ENCODE results near the gene H2BK1. TPM values are rescaled to one million over a fixed set of nuclear protein-coding genes. Genes with fewer than 3 reads are reported as not detected.

The H2BK1 gene
- total and polyA plus RNA-seq, 4 donors = 0.52 TPM; not detected in 3

DNA sequence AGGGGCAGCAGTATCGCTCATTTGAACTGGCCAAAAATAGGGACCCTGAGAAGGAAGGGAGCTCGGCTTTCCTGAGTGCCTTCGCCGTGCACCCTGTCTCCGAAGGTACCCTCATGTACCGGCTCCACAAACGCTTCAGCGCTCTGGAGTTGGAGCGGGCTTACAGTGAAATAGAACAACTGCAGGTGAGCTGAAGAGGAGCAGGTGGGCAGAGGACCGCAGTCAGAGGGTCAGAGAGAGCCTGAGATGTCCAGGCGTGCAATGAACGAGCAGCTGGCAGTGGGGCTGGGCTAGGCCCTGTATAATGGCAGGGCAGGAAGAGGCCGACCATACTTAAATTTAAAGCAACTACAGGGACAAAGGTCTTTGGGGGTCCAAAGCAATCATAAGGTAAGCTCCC, 26.1 kb upstream of the H2BK1 start:
- H3K36me3 ChIP-seq (ENCODE audit: control insufficient read depth in 4 of 4, insufficient read depth in 4 of 4, low read length in 4 of 4) = peaks cover 5 to 58% (median 12%) of the 10 kb centered on the region in 4 donors
- H3K27me3 ChIP-seq (ENCODE audit: control insufficient read depth in 3 of 3, insufficient read depth in 3 of 3, low read length in 2 of 3) = no peaks in the 10 kb centered on the region
- H3K27ac ChIP-seq (ENCODE audit: low read depth in 1 of 2, low read length in 1 of 2) = no peak overlapping the region
- H3K4me3 ChIP-seq = no peak overlapping the region
- WGBS, 2 donors = 93 to 95% methylated on average over 13 of the region's 13 CpGs
- H3K4me1 ChIP-seq (ENCODE audit: control insufficient read depth in 5 of 5, insufficient read depth in 5 of 5, low read length in 5 of 5) = peaks cover 0 to 11% (median 4%) of the 10 kb centered on the region in 5 donors
- no peak for ATAC-seq (ENCODE audit: insufficient read depth, low FRiP score)
- TF ChIP-seq, protein P1, sequence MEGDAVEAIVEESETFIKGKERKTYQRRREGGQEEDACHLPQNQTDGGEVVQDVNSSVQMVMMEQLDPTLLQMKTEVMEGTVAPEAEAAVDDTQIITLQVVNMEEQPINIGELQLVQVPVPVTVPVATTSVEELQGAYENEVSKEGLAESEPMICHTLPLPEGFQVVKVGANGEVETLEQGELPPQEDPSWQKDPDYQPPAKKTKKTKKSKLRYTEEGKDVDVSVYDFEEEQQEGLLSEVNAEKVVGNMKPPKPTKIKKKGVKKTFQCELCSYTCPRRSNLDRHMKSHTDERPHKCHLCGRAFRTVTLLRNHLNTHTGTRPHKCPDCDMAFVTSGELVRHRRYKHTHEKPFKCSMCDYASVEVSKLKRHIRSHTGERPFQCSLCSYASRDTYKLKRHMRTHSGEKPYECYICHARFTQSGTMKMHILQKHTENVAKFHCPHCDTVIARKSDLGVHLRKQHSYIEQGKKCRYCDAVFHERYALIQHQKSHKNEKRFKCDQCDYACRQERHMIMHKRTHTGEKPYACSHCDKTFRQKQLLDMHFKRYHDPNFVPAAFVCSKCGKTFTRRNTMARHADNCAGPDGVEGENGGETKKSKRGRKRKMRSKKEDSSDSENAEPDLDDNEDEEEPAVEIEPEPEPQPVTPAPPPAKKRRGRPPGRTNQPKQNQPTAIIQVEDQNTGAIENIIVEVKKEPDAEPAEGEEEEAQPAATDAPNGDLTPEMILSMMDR (IDR thresholded peaks at IDR 0.05; ENCODE audit: control extremely low read depth, extremely low read depth) = no peak
- no peak for DNase-seq
- H3K9ac ChIP-seq (ENCODE audit: insufficient read depth in 1 of 2, low read length in 2 of 2) = no peak overlapping the region
- no peaks in the 10 kb centered on the region for H3K9me3 ChIP-seq (ENCODE audit: control insufficient read depth in 4 of 4, insufficient read depth in 3 of 4, low read length in 3 of 4)

DNA sequence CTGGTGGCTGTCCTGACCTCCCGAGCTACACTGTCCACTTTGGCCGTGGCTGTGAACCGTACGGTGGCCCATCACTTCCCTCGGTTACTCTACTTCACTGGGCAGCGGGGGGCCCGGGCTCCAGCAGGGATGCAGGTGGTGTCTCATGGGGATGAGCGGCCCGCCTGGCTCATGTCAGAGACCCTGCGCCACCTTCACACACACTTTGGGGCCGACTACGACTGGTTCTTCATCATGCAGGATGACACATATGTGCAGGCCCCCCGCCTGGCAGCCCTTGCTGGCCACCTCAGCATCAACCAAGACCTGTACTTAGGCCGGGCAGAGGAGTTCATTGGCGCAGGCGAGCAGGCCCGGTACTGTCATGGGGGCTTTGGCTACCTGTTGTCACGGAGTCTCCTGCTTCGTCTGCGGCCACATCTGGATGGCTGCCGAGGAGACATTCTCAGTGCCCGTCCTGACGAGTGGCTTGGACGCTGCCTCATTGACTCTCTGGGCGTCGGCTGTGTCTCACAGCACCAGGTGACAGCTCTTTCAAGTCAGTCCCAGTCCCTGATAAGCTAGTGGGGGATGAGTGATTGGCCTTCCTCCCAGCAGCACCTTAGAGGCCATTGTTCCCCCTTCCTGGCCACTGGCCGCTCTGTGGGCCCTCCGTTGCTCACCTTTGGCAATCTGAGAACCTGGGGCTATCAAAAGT, 25.0 kb upstream of the H2BK1 start:
- Histone ChIP-seq H3K4me3 (no peak overlapping the region), H3K36me3 (ENCODE audit: control insufficient read depth in 4 of 4, insufficient read depth in 4 of 4, low read length in 4 of 4) (peaks cover 5 to 52% (median 9%) of the 10 kb centered on the region in 4 donors), H3K27me3 (ENCODE audit: control insufficient read depth in 3 of 3, insufficient read depth in 3 of 3, low read length in 2 of 3) (no peaks in the 10 kb centered on the region), H3K27ac (ENCODE audit: low read depth in 1 of 2, low read length in 1 of 2) (no peak overlapping the region), H3K4me1 (ENCODE audit: control insufficient read depth in 5 of 5, insufficient read depth in 5 of 5, low read length in 5 of 5) (peaks cover 0 to 11% (median 4%) of the 10 kb centered on the region in 5 donors), H3K9me3 (ENCODE audit: control insufficient read depth in 4 of 4, insufficient read depth in 3 of 4, low read length in 3 of 4) (no peaks in the 10 kb centered on the region), H3K9ac (ENCODE audit: insufficient read depth in 1 of 2, low read length in 2 of 2) (no peak overlapping the region)
- DNase-seq (peak in 1 of 3 donors; percentile 8), ATAC-seq (ENCODE audit: insufficient read depth, low FRiP score) (no peak)
- TF ChIP-seq, protein P1 (IDR thresholded peaks at IDR 0.05; ENCODE audit: control extremely low read depth, extremely low read depth) = no peak
- WGBS, 2 donors = 93 to 97% methylated on average over 28 of the region's 28 CpGs

DNA sequence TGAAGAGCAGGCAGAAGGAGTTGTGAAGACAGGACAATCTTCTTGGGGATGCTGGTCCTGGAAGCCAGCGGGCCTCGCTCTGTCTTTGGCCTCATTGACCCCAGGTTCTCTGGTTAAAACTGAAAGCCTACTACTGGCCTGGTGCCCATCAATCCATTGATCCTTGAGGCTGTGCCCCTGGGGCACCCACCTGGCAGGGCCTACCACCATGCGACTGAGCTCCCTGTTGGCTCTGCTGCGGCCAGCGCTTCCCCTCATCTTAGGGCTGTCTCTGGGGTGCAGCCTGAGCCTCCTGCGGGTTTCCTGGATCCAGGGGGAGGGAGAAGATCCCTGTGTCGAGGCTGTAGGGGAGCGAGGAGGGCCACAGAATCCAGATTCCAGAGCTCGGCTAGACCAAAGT, 23.5 kb upstream of the H2BK1 start:
- no peak overlapping the region for H3K9ac ChIP-seq (ENCODE audit: insufficient read depth in 1 of 2, low read length in 2 of 2)
- TF ChIP-seq, protein P1 (IDR thresholded peaks at IDR 0.05; ENCODE audit: control extremely low read depth, extremely low read depth) = no peak
- no peak overlapping the region for H3K27ac ChIP-seq (ENCODE audit: low read depth in 1 of 2, low read length in 1 of 2)
- H3K36me3 ChIP-seq (ENCODE audit: control insufficient read depth in 4 of 4, insufficient read depth in 4 of 4, low read length in 4 of 4) = peaks cover 0 to 39% (median 7%) of the 10 kb centered on the region in 4 donors
- H3K9me3 ChIP-seq (ENCODE audit: control insufficient read depth in 4 of 4, insufficient read depth in 3 of 4, low read length in 3 of 4) = no peaks in the 10 kb centered on the region
- no peaks in the 10 kb centered on the region for H3K27me3 ChIP-seq (ENCODE audit: control insufficient read depth in 3 of 3, insufficient read depth in 3 of 3, low read length in 2 of 3)
- no peak for DNase-seq
- H3K4me3 ChIP-seq = no peak overlapping the region
- 75 to 87% methylated on average over 9 of the region's 9 CpGs for WGBS, 2 donors
- peaks cover 0 to 11% (median 4%) of the 10 kb centered on the region in 5 donors for H3K4me1 ChIP-seq (ENCODE audit: control insufficient read depth in 5 of 5, insufficient read depth in 5 of 5, low read length in 5 of 5)
- ATAC-seq (ENCODE audit: insufficient read depth, low FRiP score) = no peak
